Daoy (cell line): ENCODE measurements around the gene TMEM132C. TPM values are rescaled to one million over a fixed set of nuclear protein-coding genes. Genes with fewer than 3 reads are reported as not detected.
A peak's percentile ranks its signal among the peaks of the same experiment; 100 is the strongest.
"Not testable (repeated sequence)": the region's sequence is repeated elsewhere in the genome, so short reads cannot be mapped to it uniquely, and the experiment has no call there.

Experiments used
- DNase-seq: peaks from one replicate; pipeline ENCODE4 v3.0.0-alpha.2; 2015; ENCODE audit warnings: low read depth
- total RNA-seq: library from RNA; depleted of rRNA; stranded (reverse); fragments of >200 nt; shearing (Covaris generic); gene quantifications from 2 replicates; pipeline ENCODE4 v1.2.3, GENCODE V29; 2014

Gene TMEM132C
- total RNA-seq, 1 experiment from 2014 or later: not detected

DNA sequence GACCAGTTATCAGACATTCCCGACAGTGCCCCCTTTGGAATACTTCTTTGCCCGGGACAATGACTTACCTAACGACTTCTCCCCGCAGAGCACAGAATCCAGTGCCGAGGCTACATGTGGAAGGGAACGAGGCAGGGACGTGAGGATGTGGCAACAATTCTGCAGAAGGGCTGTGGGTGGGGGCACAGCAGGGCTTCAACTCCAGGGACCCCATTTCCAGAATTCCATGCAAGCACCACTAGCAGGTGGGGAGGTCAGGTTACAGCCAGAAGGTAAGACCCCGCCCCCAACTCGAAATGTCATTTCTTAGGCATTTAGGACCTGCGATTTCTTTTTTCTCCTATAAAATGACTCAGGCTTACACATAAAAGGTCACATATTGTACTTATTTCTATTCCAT is 207.9 kb downstream of the TMEM132C start:
- no peak for DNase-seq

DNA sequence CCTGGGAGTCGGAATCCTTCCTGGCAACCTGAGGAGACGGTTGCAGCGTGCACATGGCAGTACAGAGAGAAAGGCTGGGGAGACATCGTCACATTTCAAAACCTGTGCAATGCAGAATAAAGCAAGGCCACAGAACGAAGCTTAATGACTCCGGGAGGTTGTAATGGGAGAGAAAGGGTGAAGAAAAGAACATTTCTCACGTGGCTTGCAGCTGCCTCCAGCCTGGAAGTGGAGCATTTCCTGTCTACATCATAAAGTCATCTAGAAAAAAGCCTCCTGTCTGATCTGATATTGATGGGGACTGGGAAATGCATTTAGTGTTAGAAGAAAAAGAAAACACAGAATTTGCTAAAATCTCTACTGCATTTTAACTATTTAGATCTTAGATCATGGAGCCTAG is 209.3 kb downstream of the TMEM132C start:
- DNase-seq: no peak

DNA sequence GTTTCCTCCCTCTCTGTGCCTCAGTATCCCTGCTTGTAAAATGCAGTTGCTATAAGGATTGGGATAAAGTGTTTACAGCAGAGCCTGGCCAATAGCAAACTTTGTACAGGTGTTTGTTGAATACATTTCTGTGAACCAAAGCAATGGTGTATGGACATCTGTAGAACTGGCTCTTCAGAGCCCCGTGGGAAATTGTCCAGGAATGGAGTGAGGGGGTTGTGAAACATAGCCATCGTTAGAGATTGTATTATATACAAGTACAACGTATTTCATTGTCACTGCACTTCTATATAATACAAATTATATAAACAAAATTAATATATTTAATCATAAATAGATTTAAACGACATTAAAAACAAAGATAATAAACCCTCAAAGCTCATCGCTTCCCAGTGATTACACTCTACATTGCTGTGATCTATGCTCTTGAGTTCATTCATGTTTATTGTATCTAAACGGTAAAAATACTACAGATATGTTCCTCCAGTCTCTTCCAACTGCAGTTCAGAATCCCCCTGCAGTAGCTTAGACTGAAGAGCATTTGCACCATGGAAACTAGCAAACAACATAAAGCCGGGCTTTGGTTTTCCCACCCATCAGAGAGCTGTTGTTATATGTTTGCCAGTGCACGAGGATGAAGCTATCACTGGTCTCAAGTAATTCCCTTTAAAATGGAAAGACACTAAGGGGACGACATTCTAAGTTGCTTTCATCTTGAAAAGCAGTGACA is 216.7 kb downstream of the TMEM132C start:
- DNase-seq: no peak

DNA sequence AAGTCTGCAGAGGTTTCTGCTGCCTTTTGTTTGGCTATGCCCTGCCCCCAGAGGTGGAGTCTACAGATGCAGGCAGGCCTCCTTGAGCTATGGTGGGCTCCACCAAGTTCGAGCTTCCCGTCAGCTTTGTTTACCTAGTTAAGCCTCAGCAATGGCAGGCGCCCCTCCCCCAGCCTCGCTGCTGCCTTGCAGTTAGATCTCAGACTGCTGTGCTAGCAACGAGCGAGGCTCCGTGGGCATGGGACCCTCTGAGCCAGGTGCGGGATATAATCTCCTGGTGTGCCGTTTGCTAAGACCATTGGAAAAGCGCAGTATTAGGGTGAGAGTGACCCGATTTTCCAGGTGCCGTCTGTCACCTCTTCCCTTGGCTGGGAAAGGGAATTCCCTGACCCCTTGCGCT is 230.4 kb downstream of the TMEM132C start:
- not testable (repeated sequence) for DNase-seq

DNA sequence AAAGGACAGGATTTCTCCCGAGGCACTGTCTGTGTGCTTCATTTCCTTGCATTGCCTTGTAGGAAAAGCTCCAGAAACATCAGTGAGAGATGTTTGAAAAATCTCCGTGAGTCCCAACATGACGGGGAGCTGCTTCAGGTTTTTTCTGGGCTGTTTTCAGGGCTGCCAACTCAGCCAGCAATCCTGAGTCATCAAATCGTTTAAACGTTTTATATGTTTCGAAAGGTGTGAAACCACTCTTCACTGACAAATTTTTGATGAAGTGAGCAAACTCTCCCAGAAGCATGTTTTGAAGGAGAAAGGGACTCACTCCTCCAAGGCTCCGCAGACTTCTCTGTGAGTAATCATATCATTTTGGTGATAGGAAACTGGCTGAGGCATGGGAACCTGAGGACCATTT is 240.5 kb downstream of the TMEM132C start:
- DNase-seq: no peak

DNA sequence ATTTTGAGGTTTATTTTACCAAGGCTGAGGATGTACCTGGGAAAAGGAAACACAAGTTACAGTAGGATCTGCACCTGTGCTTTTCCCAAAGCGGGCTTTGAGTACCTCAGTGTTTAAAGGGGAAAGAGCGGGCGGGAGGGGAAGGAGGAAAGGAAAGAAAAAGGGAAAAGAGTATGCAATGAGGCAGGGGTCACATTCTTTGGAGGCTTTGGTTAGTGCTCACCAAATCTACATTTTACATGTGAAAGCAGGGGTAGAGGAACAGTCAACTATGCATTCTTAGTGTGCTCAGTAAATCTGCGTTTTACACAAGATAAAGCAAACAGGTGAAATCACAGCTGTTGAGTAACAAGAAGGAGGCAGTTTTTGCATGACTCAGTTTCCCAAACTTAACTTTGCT is 242.2 kb downstream of the TMEM132C start:
- DNase-seq: no peak

DNA sequence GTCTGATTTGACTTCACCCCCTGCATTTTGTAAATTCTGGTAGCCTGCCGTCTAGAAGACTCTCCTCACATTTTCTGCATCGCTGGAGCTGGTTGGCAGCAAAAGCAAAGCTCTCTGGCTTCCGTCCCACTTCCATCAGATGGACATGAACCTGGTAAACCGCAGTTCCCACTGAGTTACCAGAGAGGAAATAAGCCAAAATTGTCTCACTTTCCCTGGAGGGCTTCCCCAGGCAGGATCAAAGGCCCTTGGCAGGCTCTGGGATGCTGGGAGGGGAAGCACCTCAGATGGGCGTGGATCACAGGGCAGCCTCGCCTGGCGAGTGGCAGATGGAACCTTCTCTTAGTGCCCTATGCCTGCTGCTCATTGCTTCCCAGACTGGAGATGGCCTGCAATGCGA is 243.5 kb downstream of the TMEM132C start:
- DNase-seq: peak; percentile 65

DNA sequence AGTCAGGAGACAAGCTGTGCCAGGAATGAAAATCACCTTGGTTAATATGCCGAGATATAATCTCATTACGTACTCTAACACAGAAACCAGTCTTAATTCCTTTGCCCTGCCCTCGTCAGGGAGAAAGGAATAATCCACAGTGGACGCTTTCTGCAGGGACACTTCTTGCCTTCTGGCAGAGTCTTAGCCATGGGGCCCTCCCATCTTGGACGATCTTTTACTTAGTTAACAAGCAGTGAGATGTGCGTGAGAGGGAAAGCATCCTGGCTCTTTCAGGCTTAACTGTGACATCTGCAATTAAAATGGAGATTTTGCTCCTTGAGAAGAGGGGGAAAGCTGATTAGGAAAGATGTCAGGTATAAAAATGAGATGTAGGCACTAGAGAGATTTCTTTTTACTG is 246.4 kb downstream of the TMEM132C start:
- no peak for DNase-seq

DNA sequence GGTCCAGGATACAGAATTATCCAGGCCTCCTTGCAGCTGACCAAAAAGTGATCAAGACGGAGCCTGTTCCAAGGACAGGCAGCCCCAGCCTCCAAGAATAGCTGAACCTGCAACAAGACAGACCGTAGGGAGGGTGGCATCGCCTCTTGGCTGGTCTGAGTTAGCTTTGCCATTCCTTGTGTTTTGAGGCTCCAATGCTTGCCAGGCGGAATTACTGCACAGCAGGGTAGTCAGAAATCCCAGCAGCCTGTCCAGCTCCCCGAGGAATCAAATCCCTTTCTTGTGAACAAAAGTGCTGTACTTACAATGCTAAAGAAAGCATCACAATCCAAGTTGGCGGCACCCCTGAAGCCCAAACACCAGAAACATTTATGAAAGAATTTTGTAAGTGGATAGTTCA is 246.9 kb downstream of the TMEM132C start:
- no peak for DNase-seq

DNA sequence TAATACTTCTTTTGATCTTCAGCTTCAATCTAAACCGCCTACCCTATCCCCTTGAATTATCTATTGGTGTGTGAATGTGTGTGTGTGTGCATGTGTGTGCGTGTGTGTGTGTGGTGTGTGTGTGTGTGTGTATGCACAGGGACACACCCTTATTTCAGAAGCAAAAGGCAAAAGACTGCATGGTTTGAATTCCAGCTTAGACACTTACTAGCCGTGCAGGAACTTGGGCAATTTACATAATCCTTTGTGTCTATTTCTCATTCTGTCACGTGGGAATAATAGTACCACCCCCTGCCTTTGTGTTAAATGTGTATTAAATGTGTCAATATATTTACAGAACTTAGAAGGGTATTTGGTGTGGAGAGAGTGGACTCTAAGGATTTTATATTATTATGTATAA is 251.7 kb downstream of the TMEM132C start:
- no peak for DNase-seq

DNA sequence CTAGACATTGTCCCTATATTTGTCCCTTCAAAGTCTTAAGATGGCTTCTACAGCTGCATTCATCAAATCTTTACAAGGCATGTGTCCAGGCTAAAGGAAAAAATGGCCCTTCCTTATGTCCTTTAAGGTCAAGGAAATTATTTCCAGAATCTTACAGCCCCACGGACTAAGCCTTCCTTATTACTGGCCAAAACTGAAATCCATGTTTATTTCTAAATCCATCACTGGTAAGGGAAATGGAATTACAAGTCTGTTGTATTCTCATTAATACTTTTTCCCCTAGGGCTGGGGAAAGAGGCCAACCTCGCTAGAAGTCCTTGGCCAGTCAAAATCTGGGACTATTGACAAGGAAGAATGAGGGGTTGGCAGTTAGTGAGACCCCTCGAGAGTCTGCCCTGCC is 252.5 kb downstream of the TMEM132C start:
- no peak for DNase-seq

DNA sequence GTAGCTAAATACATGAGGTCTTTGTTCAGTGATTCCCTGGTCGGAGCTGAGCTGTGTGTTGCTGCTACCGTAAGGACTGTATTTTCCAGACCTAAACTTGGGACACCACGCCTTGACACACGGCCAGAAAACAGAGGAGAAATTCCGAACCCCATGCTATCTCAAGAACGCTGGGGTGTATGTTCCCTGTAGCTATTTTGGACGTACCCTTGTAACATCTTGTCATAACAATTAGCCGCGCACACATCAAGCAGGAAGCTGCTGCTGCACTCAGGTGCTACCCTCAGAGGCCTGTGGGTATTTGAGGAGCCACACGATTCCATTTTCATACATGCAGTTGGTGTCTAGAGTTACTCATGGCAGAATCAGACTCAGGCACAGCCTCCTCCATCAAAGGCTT is 255.0 kb downstream of the TMEM132C start:
- no peak for DNase-seq

DNA sequence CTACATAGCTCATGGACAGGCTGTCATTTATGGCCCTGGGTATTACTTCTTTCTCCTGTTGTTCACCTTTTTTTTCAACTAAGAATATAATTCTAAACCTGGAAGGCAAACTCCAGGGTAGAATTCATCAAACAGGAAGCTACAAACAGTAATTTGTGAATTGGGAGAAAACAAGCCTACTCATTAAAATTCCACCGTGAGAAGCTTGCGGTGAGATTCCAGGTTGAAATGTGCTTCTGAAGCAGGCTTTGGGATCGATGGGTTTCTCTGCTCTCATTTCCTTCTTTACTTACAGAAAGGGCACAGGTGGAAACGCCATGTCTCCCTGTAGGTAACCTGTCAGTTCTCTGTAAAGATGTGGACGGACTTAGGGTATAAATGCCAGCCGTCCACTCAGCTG is 257.5 kb downstream of the TMEM132C start:
- no peak for DNase-seq

DNA sequence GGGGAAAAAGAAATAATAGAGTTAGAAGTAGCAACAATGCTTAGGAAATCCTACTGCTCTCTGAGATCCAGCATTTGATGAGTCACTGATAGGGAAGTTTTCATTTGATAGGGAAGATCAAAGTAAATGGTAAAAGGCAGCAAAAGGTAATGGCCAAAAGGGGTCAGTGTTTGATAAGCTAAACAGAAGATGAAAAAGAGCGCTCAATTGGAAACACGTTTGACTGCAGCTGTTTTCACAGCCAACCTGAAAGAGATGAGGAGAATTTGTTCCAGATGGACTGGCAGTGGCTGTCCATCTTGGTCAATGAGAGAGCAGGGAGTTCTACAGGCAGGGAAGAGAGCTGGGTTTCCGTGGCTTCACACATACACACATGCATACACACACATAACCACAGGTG is 264.2 kb downstream of the TMEM132C start:
- no peak for DNase-seq

DNA sequence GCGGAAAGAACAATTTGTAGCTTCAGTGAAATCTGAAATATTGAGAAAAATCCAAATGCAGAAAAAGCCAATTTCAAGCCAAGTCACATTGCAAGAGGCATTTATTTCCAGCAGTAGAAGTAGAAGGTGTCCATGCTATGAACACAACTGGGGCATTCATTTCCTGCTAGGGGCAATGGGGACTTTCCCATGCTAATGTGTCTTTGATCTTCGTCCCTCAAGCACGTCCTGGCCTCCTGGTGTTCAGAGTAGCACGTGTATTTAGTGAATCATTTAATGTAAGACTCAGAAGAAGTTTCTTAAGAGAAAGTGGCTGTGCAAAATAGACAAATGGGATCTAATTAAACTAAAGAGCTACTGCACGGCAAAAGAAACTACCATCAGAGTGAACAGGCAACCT is 267.9 kb downstream of the TMEM132C start:
- peak; percentile 59 for DNase-seq

DNA sequence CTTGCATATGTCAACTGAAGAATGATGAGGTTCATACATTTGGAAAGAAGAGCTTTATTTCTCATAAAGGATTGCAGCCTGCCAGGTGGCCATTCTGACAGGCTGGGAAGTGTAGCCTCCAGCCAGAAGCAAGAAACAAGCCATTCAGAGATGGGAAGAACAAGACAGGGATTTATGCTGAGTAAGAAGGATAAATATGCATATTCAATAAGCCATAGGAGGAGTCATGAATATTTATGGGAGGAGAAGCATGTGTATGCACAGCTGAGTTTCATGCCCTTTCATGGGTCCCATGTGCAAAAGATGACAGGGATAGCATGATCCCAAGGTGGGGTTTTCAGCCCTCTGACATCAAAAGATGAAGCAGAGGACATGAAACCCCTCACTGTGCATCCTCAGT is 269.8 kb downstream of the TMEM132C start:
- DNase-seq: no peak

DNA sequence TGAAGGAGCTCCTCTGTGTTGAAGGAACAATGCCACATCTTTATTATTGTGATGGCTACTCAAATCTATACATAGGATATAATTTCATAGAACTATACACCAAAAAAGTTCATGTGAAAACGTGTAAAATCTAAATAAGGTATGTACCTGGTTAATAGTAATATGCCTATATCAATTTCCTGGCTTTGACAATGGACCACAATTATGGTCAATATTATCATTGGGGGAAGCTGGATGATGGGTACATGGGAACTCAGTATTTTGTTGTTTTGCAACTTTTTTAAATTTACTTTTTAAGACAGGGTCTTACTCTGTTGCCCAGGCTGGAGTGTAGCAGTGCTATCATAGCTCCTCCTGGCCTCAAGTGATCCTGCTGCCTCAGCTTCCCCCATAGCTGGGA is 270.7 kb downstream of the TMEM132C start:
- no peak for DNase-seq

DNA sequence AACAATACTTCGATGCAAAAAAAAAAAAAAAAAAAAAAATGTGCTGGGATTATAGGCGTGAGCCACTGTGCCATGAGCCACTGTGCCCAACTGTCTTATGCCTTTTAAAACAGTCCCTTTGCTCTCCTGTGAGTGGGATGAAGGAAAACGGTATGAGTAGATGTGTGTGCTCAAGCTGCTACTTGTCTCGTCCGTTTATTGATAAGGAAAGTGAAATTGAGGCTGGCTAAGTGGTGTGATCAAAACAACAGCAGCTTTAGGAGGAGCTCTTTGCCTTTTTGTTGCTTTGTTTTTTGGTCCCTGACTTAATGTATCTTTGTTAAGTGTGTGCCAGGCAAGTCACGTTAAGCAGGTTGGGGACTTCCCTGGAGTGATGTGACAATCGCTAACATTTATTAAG is 275.9 kb downstream of the TMEM132C start:
- DNase-seq: no peak

DNA sequence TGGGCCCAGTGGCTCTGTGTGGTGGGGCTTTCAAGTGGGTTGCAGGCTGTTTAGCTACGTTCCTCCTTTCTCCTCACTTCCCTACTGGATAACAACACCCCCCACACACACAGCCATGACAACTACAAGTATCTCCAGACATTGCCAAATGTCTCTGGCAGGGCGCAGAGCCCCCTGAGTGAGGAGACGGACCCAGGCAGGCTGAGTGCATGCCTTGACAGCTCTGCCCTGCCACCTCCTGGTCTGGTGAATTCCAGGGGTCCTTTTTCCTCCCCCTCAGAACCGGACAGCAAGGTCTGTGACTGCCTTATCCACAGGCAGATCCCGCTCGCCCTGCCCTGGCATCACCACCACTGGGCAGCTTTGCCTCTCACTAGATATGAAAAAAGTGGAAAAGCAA is 276.5 kb downstream of the TMEM132C start:
- DNase-seq: no peak

DNA sequence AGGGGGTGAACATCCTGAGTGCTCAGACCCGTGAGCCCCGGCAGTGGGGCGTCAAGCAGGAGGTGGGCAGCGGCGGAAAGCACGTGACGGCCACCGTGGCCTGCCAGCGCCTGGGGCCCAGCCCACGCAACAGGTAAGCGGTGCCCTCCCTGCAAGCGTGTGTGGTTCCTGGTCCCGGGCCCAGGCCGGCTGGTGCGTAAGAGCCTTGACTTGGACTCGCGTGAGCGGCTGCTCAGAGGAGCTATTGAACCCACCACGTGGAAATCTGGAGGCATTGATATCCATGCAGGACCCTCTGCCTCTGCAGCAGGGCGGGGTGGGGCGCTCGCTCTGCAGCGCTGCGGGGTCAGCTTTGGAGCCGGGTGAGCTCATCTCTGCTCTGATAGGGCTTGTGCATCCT is 277.0 kb downstream of the TMEM132C start:
- no peak for DNase-seq

DNA sequence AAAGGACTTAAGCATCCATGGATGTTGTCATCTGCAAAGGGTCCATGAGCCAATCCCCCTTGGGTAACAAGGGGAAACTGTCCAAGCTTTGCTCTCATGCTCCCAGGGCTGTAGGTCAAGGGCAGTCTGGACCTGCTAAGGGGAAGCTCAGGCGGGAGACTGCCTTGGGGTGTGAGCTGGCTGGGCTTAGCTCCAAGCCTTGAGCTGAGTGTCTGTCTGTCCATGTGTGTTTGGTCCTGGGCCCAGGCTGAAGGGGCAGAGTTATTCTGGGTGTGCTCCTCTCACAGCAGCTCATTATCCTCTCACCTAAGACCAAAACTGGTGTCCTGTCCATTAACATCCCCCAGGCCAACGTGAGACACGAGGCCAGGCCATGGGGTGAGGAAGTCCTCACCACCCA is 282.0 kb downstream of the TMEM132C start:
- no peak for DNase-seq

DNA sequence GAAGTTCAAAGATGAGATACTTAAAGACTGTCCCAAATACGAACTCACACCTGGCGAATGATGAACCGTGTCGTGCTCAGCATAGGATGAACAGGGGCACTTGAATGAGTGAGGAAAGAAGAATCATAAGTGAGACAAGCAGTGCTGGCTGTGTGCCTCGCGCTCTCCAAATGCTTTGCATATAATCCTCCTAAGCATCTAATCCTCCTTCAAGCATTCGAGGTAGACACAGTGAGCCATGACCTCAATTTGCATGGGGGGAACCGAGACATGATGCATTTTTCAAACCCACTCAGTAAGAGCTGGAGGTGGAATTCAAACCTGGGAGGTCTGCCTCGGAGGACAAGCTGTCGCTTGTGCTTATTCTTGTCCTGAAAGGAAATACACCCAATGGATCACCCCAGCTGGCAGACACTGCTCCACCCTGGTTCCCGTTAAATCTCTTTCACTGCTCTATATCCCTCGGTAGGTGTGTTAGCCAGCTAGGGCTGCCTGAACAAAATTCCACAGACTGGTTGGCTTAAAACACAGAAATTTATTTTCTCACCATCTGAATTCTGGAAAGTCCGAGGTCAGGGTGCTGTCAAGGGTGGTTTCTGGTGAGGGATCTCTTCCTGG is 282.7 kb downstream of the TMEM132C start:
- no peak for DNase-seq

DNA sequence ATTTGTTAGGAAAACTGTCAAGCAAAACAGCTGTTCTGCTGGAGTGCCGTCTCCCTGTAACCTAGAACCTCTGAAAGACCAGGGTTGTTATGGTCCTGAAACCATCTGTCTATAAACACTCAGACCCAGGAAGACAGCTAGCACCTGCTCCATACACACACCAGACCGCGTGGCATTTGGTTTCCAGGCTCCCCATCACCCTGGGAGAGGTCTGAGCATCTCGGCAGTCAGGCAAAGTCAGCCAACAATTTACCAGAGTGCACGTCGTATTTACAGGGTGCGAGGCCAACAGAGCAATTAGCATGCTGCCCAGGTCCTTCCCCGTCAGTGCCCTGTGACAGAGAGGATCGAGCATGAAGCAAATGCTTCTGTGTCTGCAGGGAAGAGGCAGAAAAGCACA is 284.3 kb downstream of the TMEM132C start:
- DNase-seq: no peak
